Pancreas (tissue), 10 donors: ENCODE measurements around the gene PIP4P1. TPM values are rescaled to one million over a fixed set of nuclear protein-coding genes. Genes with fewer than 3 reads are reported as not detected.

Experiments used
- ATAC-seq, 4 donors: fragments of 200-7000 bp; cut with Tn5 transposase; one replicate each; pipeline versions ENCODE4 v1.8.0 to v1.9.1; 2020; ENCODE audit warnings: mild to moderate bottlenecking in 4 of 4, moderate library complexity in 4 of 4
- DNase-seq, 6 donors: peaks; one replicate each; pipeline ENCODE4 v3.0.0-alpha.2; 2020
- FAIRE-seq: peaks from 2 replicates; lab custom pipeline; 2012; peaks lifted over from hg19 to GRCh38; lab: Jason Lieb, UNC
- H3K27ac ChIP-seq, 4 donors: fragments of 200-600 bp; sonication (generic); 1 replicate in 3 of 4; 2 replicates in 1 of 4; pipeline versions ENCODE4 v1.5.0 to v1.8.0; 2020
- H3K27me3 ChIP-seq, 4 donors: fragments of 200-600 bp; one replicate each; pipeline ENCODE4 v1.8.0; 2021
- H3K36me3 ChIP-seq, 3 donors: fragments of 200-600 bp; sonication (generic) in 1 of 3; one replicate each; pipeline versions ENCODE4 v1.5.0 to v1.8.0; 2020 to 2021
- H3K4me1 ChIP-seq, 3 donors: fragments of 200-600 bp; one replicate each; pipeline ENCODE4 v1.8.0; 2021
- H3K4me3 ChIP-seq, 4 donors: fragments of 200-600 bp; sonication (generic) in 2 of 4; one replicate each; pipeline versions ENCODE4 v1.5.0 to v1.8.0; 2020 to 2021
- H3K9me3 ChIP-seq, 4 donors: fragments of 200-600 bp; one replicate each; pipeline ENCODE4 v1.8.0; 2021
- CTCF ChIP-seq, 4 donors: fragments of 200-600 bp; sonication (generic) in 3 of 4; IDR thresholded peaks; one replicate each; pipeline versions ENCODE4 v1.5.0 to v1.8.0; 2021; ENCODE audit warnings: antibody characterized with exemption in 4 of 4
- WGBS, 2 donors: extraction: QIAGEN DNeasy Blood & Tissue Kit; methylation state at CpG; one replicate each; pipeline ENCODE4 v1.1.7; 2013; 5-methylcytosine and 5-hydroxymethylcytosine counted together
- intact Hi-C, 3 donors: fragments of 100-400 bp; cut with DNase I; formaldehyde crosslinking; loops; one replicate each; pipeline versions ENCODE4 v1.11.1 to v1.14.2; 2022
- polyA plus RNA-seq, 2 donors: library from polyadenylated mRNA; stranded (reverse); fragments of 200-250 nt; gene quantifications; one replicate each; pipeline ENCODE4 v1.2.3, GENCODE V29; 2013
- total RNA-seq, 6 donors: library from RNA; stranded (reverse); fragmentation: NEBNext Ultra II Directional in 4 of 6; extraction: Animal tissue kit (Norgen Biotek cat#: 25700) in 4 of 6; gene quantifications; one replicate each; pipeline versions ENCODE4 v1.2.1 to v1.2.4, GENCODE V29; 2021 to 2023
- donor health status: healthy with polysubstance abuse.
- donor health status: DM: no; HTN: no; CAD: no; lungs with moderate emphysema.
- donor health status: DM: no; HTN: no; CAD: no.
- donor health status: control.
- donor health status: control.
- donor health status: Bipolar disorder and iron deficiency.
- donor health status: DM: yes; HTN: yes; CAD: no.
- donor health status: DM: no; HTN: no; CAD: no.
- donor health status: DM: no; HTN: no; CAD: no.
- donor health status: DM: yes; HTN: yes; CAD: no.

Gene PIP4P1
- total and polyA plus RNA-seq, 8 donors = 8.9 to 38.2 (median 15.7) TPM

DNA sequence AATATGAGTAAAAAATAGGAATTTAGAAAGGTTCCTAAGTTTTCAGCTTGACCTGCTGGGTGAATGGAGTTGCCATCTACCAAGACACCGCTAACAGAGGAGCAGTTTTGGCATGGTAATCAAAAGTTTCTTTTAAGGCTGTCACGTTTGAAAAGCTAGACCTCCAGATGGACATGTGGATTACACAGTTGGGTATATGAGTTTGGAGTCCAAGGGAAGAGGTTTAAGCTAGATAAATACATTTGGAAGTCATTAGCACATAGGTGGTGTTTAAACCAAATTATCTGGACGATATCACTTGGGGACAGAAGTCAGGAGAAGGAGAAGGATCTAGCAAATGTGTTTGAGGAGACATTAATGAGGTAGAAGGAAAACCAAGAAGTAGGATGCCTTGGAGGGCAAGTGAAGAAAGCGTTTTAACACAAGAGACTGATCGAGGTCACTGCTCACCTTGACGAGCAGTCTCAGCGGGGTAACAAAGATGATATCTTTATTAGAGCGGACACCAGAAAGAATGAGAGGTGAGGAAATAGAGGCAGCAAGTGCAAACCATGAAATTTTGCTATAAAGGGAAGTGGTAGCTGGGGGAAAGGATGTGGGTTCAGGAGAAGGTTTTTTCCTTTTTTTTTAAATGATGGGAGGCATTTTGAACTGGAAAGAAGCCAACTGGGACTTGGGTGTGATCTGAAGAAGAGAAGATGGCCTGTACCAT is 25.6 kb upstream of the PIP4P1 start:
- no peaks in the 10 kb centered on the region for H3K4me1 ChIP-seq
- WGBS, 2 donors = 77 to 89% methylated on average over 8 of the region's 8 CpGs
- no peak for FAIRE-seq
- H3K27ac ChIP-seq = no peak overlapping the region
- H3K27me3 ChIP-seq = no peaks in the 10 kb centered on the region
- H3K36me3 ChIP-seq = no peaks in the 10 kb centered on the region
- no peaks in the 10 kb centered on the region for H3K9me3 ChIP-seq
- intact Hi-C loops = no loop called here
- H3K4me3 ChIP-seq = no peak overlapping the region
- DNase-seq = no peak
- ATAC-seq = no peak
- TF ChIP-seq CTCF (IDR thresholded peaks at IDR 0.05) = no peak

DNA sequence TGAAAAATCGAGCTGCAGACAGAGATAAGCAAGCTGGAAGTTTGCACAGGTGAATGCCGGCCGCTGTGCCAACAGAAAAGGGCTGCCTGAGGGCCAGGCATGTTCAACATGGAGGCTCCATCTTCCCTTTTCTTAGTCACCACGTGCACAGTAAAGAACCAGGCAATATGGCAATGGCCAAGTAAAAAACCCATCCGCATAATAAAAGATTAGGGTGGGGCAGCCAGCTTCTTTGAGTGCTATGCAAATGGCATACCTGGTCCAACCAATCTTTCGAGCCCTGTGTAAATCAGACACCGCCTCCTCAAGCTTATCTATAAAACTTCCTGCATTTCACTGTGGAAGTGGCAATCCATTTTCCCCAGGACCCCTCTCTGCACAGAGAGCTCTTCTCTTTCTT is 24.7 kb upstream of the PIP4P1 start:
- 44 to 53% methylated on average over 7 of the region's 7 CpGs for WGBS, 2 donors
- no peaks in the 10 kb centered on the region for H3K27me3 ChIP-seq
- H3K4me3 ChIP-seq = no peak overlapping the region
- no peaks in the 10 kb centered on the region for H3K4me1 ChIP-seq
- ATAC-seq = no peak
- no peak for FAIRE-seq
- H3K27ac ChIP-seq = no peak overlapping the region
- DNase-seq = no peak
- intact Hi-C loops = no loop called here
- H3K9me3 ChIP-seq = no peaks in the 10 kb centered on the region
- H3K36me3 ChIP-seq = no peaks in the 10 kb centered on the region
- TF ChIP-seq CTCF (IDR thresholded peaks at IDR 0.05) = no peak

GRCh38 chr14:20482382-20482781 is 21.1 kb upstream of the PIP4P1 start:
- FAIRE-seq (no peak), ATAC-seq (no peak), DNase-seq (no peak)
- Histone ChIP-seq H3K4me1 (no peaks in the 10 kb centered on the region), H3K4me3 (no peak overlapping the region), H3K27ac (no peak overlapping the region), H3K27me3 (no peaks in the 10 kb centered on the region), H3K36me3 (no peaks in the 10 kb centered on the region), H3K9me3 (no peaks in the 10 kb centered on the region)
- intact Hi-C loops = no loop called here
- no peak for TF ChIP-seq CTCF (IDR thresholded peaks at IDR 0.05)
- 70 to 83% methylated on average over 5 of the region's 5 CpGs for WGBS, 2 donors

DNA sequence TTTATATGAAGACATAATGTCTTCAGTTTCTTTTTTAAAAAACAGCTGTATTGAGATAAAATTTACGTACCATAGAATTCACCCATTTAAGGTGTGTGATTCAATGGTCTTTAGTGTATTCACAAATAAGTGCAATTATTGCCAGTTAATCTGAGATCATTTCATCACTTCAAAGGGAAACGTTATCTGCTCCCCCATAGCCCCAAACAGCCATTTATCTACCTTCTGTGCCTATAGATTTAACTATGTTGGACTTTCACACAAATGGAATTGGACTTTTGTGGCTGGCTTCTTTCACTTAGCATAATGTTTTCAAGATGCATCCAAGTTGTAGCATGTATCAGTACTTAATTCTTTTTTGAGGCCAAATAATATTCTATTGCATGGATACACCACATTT is 17.7 kb upstream of the PIP4P1 start:
- WGBS, 2 donors = 90 to 91% methylated on average over 2 of the region's 2 CpGs
- Histone ChIP-seq H3K9me3 (no peaks in the 10 kb centered on the region), H3K27ac (no peak overlapping the region), H3K4me1 (no peaks in the 10 kb centered on the region), H3K4me3 (no peak overlapping the region), H3K36me3 (peaks cover 0 to 6% (median 5%) of the 10 kb centered on the region in 3 donors), H3K27me3 (no peaks in the 10 kb centered on the region)
- no peak for ATAC-seq
- FAIRE-seq = no peak
- TF ChIP-seq CTCF (IDR thresholded peaks at IDR 0.05) = no peak
- DNase-seq = no peak
- intact Hi-C loops = no loop called here

GRCh38 chr14:20477211-20477876 is 16.1 kb upstream of the PIP4P1 start:
- no peak for TF ChIP-seq CTCF (IDR thresholded peaks at IDR 0.05)
- DNase-seq = no peak
- 7 to 33% methylated on average over 1 of the region's 1 CpG for WGBS, 2 donors
- intact Hi-C loops = no loop called here
- Histone ChIP-seq H3K36me3 (peaks cover 0 to 6% (median 5%) of the 10 kb centered on the region in 3 donors), H3K4me1 (no peaks in the 10 kb centered on the region), H3K9me3 (no peaks in the 10 kb centered on the region), H3K4me3 (no peak overlapping the region), H3K27ac (peak overlapping the region in 1 of 4 donors; percentile 44), H3K27me3 (no peaks in the 10 kb centered on the region)
- FAIRE-seq = no peak
- ATAC-seq = peak in 3 of 4 donors; percentile 54 to 68 (median 66)
